DND-41 (cell line): ENCODE measurements around the gene GCH1.

Experiments used
- EZH2 ChIP-seq: IDR thresholded peaks from 3 replicates; pipeline ENCODE4 v1.6.1; 2012; ENCODE audit warnings: borderline replicate concordance, low read depth, mild to moderate bottlenecking, moderate library complexity, low read length, inconsistent platforms; ENCODE audit not compliant: severe bottlenecking
- TF ChIP-seq, protein P1 (sequence below): IDR thresholded peaks from 2 replicates; pipeline ENCODE4 v1.5.1; 2012; ENCODE audit warnings: borderline replicate concordance, low read length, moderate library complexity, mild to moderate bottlenecking; ENCODE audit not compliant: poor library complexity, severe bottlenecking; ENCODE audit errors: extremely low read depth

- TF ChIP-seq, protein P1, sequence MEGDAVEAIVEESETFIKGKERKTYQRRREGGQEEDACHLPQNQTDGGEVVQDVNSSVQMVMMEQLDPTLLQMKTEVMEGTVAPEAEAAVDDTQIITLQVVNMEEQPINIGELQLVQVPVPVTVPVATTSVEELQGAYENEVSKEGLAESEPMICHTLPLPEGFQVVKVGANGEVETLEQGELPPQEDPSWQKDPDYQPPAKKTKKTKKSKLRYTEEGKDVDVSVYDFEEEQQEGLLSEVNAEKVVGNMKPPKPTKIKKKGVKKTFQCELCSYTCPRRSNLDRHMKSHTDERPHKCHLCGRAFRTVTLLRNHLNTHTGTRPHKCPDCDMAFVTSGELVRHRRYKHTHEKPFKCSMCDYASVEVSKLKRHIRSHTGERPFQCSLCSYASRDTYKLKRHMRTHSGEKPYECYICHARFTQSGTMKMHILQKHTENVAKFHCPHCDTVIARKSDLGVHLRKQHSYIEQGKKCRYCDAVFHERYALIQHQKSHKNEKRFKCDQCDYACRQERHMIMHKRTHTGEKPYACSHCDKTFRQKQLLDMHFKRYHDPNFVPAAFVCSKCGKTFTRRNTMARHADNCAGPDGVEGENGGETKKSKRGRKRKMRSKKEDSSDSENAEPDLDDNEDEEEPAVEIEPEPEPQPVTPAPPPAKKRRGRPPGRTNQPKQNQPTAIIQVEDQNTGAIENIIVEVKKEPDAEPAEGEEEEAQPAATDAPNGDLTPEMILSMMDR, result no peak
- TF ChIP-seq EZH2, result no peak
These were observed 16.7 kb upstream of the GCH1 start for GRCh38 chr14:54919330-54919729.
